Gastroesophageal sphincter (tissue), 4 donors: Measurements from ENCODE around the gene RBM38. TPM values are rescaled to one million over a fixed set of nuclear protein-coding genes. Genes with fewer than 3 reads are reported as not detected.

Experiments
- ATAC-seq: fragments of 150-250 bp; one replicate; pipeline ENCODE4 v1.9.1; 2016; ENCODE audit warnings: mild to moderate bottlenecking, moderate library complexity
- H3K27ac ChIP-seq, 4 donors: fragments of 200-600 bp; sonication (generic) in 3 of 4; 1 replicate in 3 of 4; 2 replicates in 1 of 4; pipeline ENCODE4 v1.5.1; 2016 to 2019
- H3K27me3 ChIP-seq: fragments of 200-600 bp; sonication (generic); one replicate; pipeline ENCODE4 v1.5.1; 2019
- H3K36me3 ChIP-seq, 2 donors: fragments of 200-600 bp; sonication (generic); one replicate each; pipeline ENCODE4 v1.5.1; 2019; ENCODE audit warnings: control low read depth in 1 of 2
- H3K4me1 ChIP-seq, 3 donors: fragments of 200-600 bp; sonication (generic); 1 replicate in 2 of 3; 2 replicates in 1 of 3; pipeline ENCODE4 v1.5.1; 2016 to 2019; ENCODE audit warnings: control low read depth in 2 of 3
- H3K4me3 ChIP-seq, 2 donors: fragments of 200-600 bp; sonication (generic); one replicate each; pipeline ENCODE4 v1.5.1; 2019; ENCODE audit warnings: mild to moderate bottlenecking in 1 of 2, moderate library complexity in 1 of 2
- H3K9me3 ChIP-seq, 3 donors: fragments of 200-600 bp; sonication (generic); one replicate each; pipeline ENCODE4 v1.5.1; 2017 to 2019; ENCODE audit warnings: control low read depth in 2 of 3
- CTCF ChIP-seq, 4 experiments: fragments of 200-600 bp in 2 of 4; fragments of 450-650 bp in 2 of 4; sonication (generic) in 1 of 4; IDR thresholded peaks; one replicate each; pipeline ENCODE4 v1.5.1; 2017 to 2019; ENCODE audit warnings: antibody characterized with exemption in 4 of 4, mild to moderate bottlenecking in 2 of 4, moderate library complexity in 2 of 4
- EP300 ChIP-seq: sonication (generic); formaldehyde crosslinking; IDR thresholded peaks from one replicate; pipeline ENCODE4 v1.6.1; 2017; ENCODE audit warnings: antibody characterized with exemption, mild to moderate bottlenecking
- POLR2A ChIP-seq, 2 donors: fragments of 450-650 bp; IDR thresholded peaks; one replicate each; pipeline ENCODE4 v1.6.1; 2017; ENCODE audit warnings: antibody characterized with exemption in 2 of 2, mild to moderate bottlenecking in 2 of 2, moderate library complexity in 1 of 2
- POLR2AphosphoS5 ChIP-seq: sonication (generic); formaldehyde crosslinking; IDR thresholded peaks from one replicate; pipeline ENCODE4 v1.6.1; 2017; ENCODE audit warnings: antibody characterized with exemption
- WGBS, 2 donors: methylation state at CpG; one replicate each; pipeline ENCODE4 v1.1.5; 2018; ENCODE audit warnings: low coverage in 1 of 2; 5-methylcytosine and 5-hydroxymethylcytosine counted together
- total RNA-seq, 4 donors: library from RNA; depleted of rRNA; stranded (reverse); fragments of >200 nt; gene quantifications; one replicate each; pipeline ENCODE4 v1.1.0, GENCODE V29; 2016

RBM38 gene
- total RNA-seq, 4 donors from 2014 or later, result 50.9 to 190 (median 106) TPM

DNA sequence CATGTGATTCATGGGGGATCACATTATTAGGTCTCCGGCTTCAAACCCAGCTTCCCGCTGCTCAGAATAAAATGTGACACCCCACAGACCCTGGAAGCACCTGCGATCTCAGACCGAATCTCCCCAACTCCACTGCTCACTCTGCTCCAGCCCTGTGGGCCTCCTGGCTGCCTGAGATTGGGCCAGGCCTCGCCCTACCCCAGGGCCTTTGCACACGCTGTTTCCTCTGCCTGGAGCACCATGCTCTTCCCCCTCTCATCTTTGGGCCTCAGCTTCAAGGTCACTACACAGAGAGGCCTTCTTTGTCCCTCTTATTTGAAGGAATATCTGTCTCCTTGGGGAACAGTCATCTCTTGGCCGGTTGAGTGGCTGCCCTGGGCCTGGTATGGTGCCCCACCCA lies 48.8 kb downstream of the RBM38 start:
- Histone ChIP-seq H3K4me1 (peaks cover 0 to 97% (median 50%) of the 10 kb centered on the region in 3 donors), H3K9me3 (peaks cover 0 to 8% (median 0%) of the 10 kb centered on the region in 3 donors), H3K27ac (peak overlapping the region; percentile 69 to 96 (median 93)), H3K4me3 (no peak overlapping the region), H3K36me3 (no peaks in the 10 kb centered on the region), H3K27me3 (no peaks in the 10 kb centered on the region)
- 77 to 93% methylated on average over 2 to 3 of the region's 7 CpGs for WGBS, 2 donors
- ATAC-seq, result no peak
- TF ChIP-seq POLR2A (IDR thresholded peaks at IDR 0.05) (no peak), EP300 (no peak), CTCF (IDR thresholded peaks at IDR 0.05) (no peak), POLR2AphosphoS5 (no peak)

GRCh38 chr20:57440678-57441509 lies 49.7 kb downstream of the RBM38 start:
- peak; percentile 46 for TF ChIP-seq EP300
- TF ChIP-seq CTCF (IDR thresholded peaks at IDR 0.05), result no peak
- peak; percentile 38 to 75 for TF ChIP-seq POLR2A (IDR thresholded peaks at IDR 0.05)
- TF ChIP-seq POLR2AphosphoS5, result peak; percentile 90
- H3K27me3 ChIP-seq, result no peaks in the 10 kb centered on the region
- peaks cover 0 to 8% (median 0%) of the 10 kb centered on the region in 3 donors for H3K9me3 ChIP-seq
- H3K4me1 ChIP-seq, result peaks cover 0 to 97% (median 44%) of the 10 kb centered on the region in 3 donors
- ATAC-seq, result peak; percentile 82
- peak overlapping the region in 1 of 2 donors; percentile 4 for H3K4me3 ChIP-seq
- no CpG with 5 or more reads among the region's 33 CpGs for WGBS, 2 donors
- H3K27ac ChIP-seq, result peak overlapping the region; percentile 69 to 96 (median 93)
- H3K36me3 ChIP-seq, result no peaks in the 10 kb centered on the region

DNA sequence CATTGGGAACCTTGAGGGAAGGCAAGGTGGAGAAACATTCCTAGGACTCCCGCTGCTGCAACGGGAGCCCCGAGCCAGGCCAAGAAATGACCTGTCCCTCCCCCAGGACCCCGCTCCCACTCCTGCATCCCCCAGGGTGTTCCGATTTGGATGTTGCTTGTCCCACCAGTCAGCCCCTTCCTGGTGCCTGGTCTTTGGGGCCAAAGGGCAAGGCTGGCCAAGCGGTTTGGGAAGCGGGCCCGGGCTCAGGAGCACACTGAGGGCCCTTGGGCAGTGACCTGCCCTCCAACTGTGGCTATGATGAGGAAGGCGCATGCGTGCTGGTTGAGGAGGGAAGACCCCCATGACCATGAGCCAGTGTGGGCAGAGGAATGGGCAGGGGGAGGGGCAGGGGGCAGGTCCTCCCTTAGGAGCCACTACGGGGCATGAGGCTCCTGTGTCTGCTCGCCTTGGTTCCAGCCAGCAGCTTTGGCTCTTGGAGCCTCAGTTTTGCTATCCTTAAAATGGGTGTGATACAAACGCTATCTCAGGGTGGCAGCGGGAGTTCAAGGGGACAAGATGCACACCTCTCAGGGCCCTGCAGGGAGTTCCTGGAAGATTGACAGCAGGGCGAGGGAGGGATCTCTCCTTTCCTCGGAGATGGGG lies 50.4 kb downstream of the RBM38 start:
- H3K4me3 ChIP-seq, result peak overlapping the region in 1 of 2 donors; percentile 4
- no peak for TF ChIP-seq POLR2AphosphoS5
- H3K36me3 ChIP-seq, result no peaks in the 10 kb centered on the region
- WGBS, 2 donors, result 76% methylated on average over 5 of the region's 16 CpGs; no CpG with 5 or more reads in 1 of the 2 donors
- H3K4me1 ChIP-seq, result peaks cover 0 to 92% (median 44%) of the 10 kb centered on the region in 3 donors
- peak overlapping the region; percentile 69 to 96 (median 93) for H3K27ac ChIP-seq
- no peaks in the 10 kb centered on the region for H3K27me3 ChIP-seq
- ATAC-seq, result no peak
- peaks cover 0 to 8% (median 0%) of the 10 kb centered on the region in 3 donors for H3K9me3 ChIP-seq

- peaks cover 0 to 6% (median 0%) of the 10 kb centered on the region in 3 donors for H3K9me3 ChIP-seq
- no peak overlapping the region for H3K4me3 ChIP-seq
- 60% methylated on average over 3 of the region's 17 CpGs; no CpG with 5 or more reads in 1 of the 2 donors for WGBS, 2 donors
- H3K4me1 ChIP-seq, result peaks cover 0 to 87% (median 44%) of the 10 kb centered on the region in 3 donors
- TF ChIP-seq POLR2AphosphoS5 (no peak), POLR2A (IDR thresholded peaks at IDR 0.05) (no peak), CTCF (IDR thresholded peaks at IDR 0.05) (no peak), EP300 (no peak)
- H3K27me3 ChIP-seq, result no peaks in the 10 kb centered on the region
- no peaks in the 10 kb centered on the region for H3K36me3 ChIP-seq
- peak overlapping the region; percentile 69 to 96 (median 93) for H3K27ac ChIP-seq
- no peak for ATAC-seq
These were observed 51.1 kb downstream of the RBM38 start for GRCh38 chr20:57442158-57442887.

GRCh38 chr20:57442888-57443239 lies 51.7 kb downstream of the RBM38 start:
- Histone ChIP-seq H3K27me3 (no peaks in the 10 kb centered on the region), H3K4me3 (no peak overlapping the region), H3K36me3 (no peaks in the 10 kb centered on the region), H3K9me3 (peaks cover 0 to under 1% (median 0%) of the 10 kb centered on the region in 3 donors), H3K27ac (peak overlapping the region; percentile 69 to 96 (median 93)), H3K4me1 (peaks cover 0 to 81% (median 44%) of the 10 kb centered on the region in 3 donors)
- no peak for ATAC-seq
- TF ChIP-seq POLR2A (IDR thresholded peaks at IDR 0.05), result no peak
- TF ChIP-seq CTCF (IDR thresholded peaks at IDR 0.05), result no peak
- no peak for TF ChIP-seq EP300
- TF ChIP-seq POLR2AphosphoS5, result no peak
- 100% methylated on average over 1 of the region's 9 CpGs; no CpG with 5 or more reads in 1 of the 2 donors for WGBS, 2 donors
